SK-N-SH treated with all-trans-retinoic acid at 6 μM for 48 hours (cell line): ENCODE measurements around the gene METTL25.

Experiments
- ATAC-seq: fragments of 200-7000 bp; cut with Tn5 transposase; 3 replicates; pipeline ENCODE4 v1.9.1; 2020; ENCODE audit warnings: mild to moderate bottlenecking, moderate library complexity
- ARNTL ChIP-seq: fragments of 450-650 bp; formaldehyde crosslinking; IDR thresholded peaks from 2 replicates; pipeline ENCODE4 v1.5.0; 2020; ENCODE audit warnings: low read depth, mild to moderate bottlenecking, moderate library complexity, borderline replicate concordance
- BACH2 ChIP-seq: fragments of 250-450 bp; sonication (Bioruptor Pico); IDR thresholded peaks from 2 replicates; pipeline ENCODE4 v1.9.0; 2021; ENCODE audit warnings: mild to moderate bottlenecking, borderline replicate concordance
- CSDC2 ChIP-seq: fragments of 250-450 bp; sonication (Bioruptor Pico); IDR thresholded peaks from 2 replicates; pipeline ENCODE4 v1.5.0; 2020; ENCODE audit warnings: mild to moderate bottlenecking, moderate library complexity
- ESRRG ChIP-seq: fragments of 250-450 bp; sonication (Bioruptor Pico); IDR thresholded peaks from 2 replicates; pipeline ENCODE4 v1.6.1; 2021; ENCODE audit warnings: mild to moderate bottlenecking
- GLIS3 ChIP-seq: fragments of 250-450 bp; sonication (Bioruptor Pico); IDR thresholded peaks from 2 replicates; pipeline ENCODE4 v1.5.0; 2020; ENCODE audit warnings: mild to moderate bottlenecking, moderate library complexity
- ISL1 ChIP-seq: fragments of 250-450 bp; sonication (Bioruptor Pico); IDR thresholded peaks from 2 replicates; pipeline ENCODE4 v2.1.2; 2022; ENCODE audit warnings: mild to moderate bottlenecking, moderate library complexity
- OSR1 ChIP-seq: fragments of 250-450 bp; sonication (Bioruptor Pico); IDR thresholded peaks from 2 replicates; pipeline ENCODE4 v1.8.0; 2022; ENCODE audit warnings: moderate library complexity, mild to moderate bottlenecking, inconsistent platforms
- PPARA ChIP-seq: fragments of 250-450 bp; sonication (Bioruptor Pico); IDR thresholded peaks from 2 replicates; pipeline ENCODE4 v1.5.0; 2020; ENCODE audit warnings: mild to moderate bottlenecking, borderline replicate concordance
- RARB ChIP-seq: fragments of 250-450 bp; sonication (Bioruptor Pico); IDR thresholded peaks from 2 replicates; pipeline ENCODE4 v1.8.0; 2021; ENCODE audit warnings: mild to moderate bottlenecking, moderate library complexity
- SNAI2 ChIP-seq: fragments of 250-450 bp; sonication (Bioruptor Pico); IDR thresholded peaks from 2 replicates; pipeline ENCODE4 v1.5.0; 2020; ENCODE audit warnings: mild to moderate bottlenecking, moderate library complexity
- TCF4 ChIP-seq: fragments of 250-450 bp; sonication (Bioruptor Pico); IDR thresholded peaks from 2 replicates; pipeline ENCODE4 v1.8.0; 2021; ENCODE audit warnings: mild to moderate bottlenecking, moderate library complexity, borderline replicate concordance
- TOX ChIP-seq: fragments of 250-450 bp; sonication (Bioruptor Pico); IDR thresholded peaks from 2 replicates; pipeline ENCODE4 v1.8.0; 2021; ENCODE audit warnings: mild to moderate bottlenecking, moderate library complexity, borderline replicate concordance
- ZC3H10 ChIP-seq: fragments of 250-450 bp; sonication (Bioruptor Pico); IDR thresholded peaks from 2 replicates; pipeline ENCODE4 v1.5.1; 2021; ENCODE audit warnings: mild to moderate bottlenecking, moderate library complexity
- ZNF565 ChIP-seq: fragments of 450-650 bp; formaldehyde crosslinking; conservative IDR thresholded peaks from 2 replicates; pipeline ENCODE4 v1.5.0; 2020; ENCODE audit warnings: low read depth, mild to moderate bottlenecking, moderate library complexity
- ZNF70 ChIP-seq: fragments of 450-650 bp; formaldehyde crosslinking; IDR thresholded peaks from 2 replicates; pipeline ENCODE4 v1.5.0; 2020; ENCODE audit warnings: mild to moderate bottlenecking, moderate library complexity
- ZNF8 ChIP-seq: fragments of 450-650 bp; formaldehyde crosslinking; IDR thresholded peaks from 2 replicates; pipeline ENCODE4 v1.5.0; 2020; ENCODE audit warnings: mild to moderate bottlenecking, moderate library complexity
- TF ChIP-seq, protein P1 (sequence below): fragments of 250-450 bp; sonication (Bioruptor Pico); IDR thresholded peaks from 2 replicates; pipeline ENCODE4 v1.8.0; 2020; ENCODE audit warnings: mild to moderate bottlenecking, moderate library complexity, borderline replicate concordance
- TF ChIP-seq, protein P2 (sequence below): fragments of 250-450 bp; sonication (Bioruptor Pico); IDR thresholded peaks from 2 replicates; pipeline ENCODE4 v1.5.1; 2020; ENCODE audit warnings: low read depth, mild to moderate bottlenecking, moderate library complexity
- TF ChIP-seq, protein P3 (sequence below): fragments of 250-450 bp; sonication (Bioruptor Pico); IDR thresholded peaks from 2 replicates; pipeline ENCODE4 v1.8.0; 2021; ENCODE audit warnings: low read depth, mild to moderate bottlenecking, moderate library complexity, borderline replicate concordance

The METTL25 gene

DNA sequence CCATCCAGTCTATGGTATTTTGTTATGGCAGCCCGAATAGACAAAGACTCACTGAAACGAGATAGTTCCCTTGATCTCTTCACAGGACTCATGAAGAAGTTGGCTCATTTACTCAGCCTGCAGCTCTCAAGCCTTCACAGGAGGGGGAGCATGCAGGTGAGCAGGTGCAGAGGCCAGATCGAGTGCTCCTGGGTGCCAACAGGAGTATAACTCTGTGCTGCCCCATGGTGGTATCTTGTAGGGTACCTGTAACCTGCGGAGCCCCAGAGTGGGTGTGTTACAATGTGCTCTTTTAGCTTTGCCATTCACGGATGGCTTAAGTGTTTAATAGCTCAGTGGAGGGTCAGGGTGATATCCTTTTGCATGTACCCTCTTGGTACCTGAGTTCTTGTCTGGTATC, 159.5 kb downstream of the METTL25 start (continued):
- no peak for TF ChIP-seq RARB (CRISPR knock-in tag)
- no peak for TF ChIP-seq ZNF8
- TF ChIP-seq, all 23 proteins: peak for 0

DNA sequence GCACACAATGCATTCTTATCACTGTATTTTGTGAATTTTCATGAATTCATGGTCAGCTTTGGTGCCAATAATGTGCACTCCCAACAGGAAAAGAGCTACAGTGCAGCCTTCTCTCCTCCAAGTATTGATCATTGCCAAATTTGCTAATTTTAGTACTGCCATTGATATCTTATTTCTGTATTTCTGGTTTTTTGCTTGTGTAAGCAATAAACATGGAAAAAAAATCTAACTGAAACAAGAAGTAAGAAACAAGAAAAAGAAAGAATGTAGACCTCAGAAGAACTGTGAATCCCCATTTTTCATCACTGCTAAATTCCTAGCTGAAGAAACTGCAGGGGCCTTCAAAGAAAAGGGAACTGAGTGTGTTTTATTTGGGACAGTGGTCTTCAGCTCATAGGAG, 161.2 kb downstream of the METTL25 start:
- ATAC-seq = no peak
- TF ChIP-seq ZC3H10 (CRISPR knock-in tag) (no peak), ESRRG (CRISPR knock-in tag) (no peak), ZNF70 (no peak), RARB (CRISPR knock-in tag) (no peak), ARNTL (no peak), ZNF565 (CRISPR knock-in tag) (no peak), GLIS3 (CRISPR knock-in tag) (no peak), TOX (no peak)
- TF ChIP-seq, protein P1, sequence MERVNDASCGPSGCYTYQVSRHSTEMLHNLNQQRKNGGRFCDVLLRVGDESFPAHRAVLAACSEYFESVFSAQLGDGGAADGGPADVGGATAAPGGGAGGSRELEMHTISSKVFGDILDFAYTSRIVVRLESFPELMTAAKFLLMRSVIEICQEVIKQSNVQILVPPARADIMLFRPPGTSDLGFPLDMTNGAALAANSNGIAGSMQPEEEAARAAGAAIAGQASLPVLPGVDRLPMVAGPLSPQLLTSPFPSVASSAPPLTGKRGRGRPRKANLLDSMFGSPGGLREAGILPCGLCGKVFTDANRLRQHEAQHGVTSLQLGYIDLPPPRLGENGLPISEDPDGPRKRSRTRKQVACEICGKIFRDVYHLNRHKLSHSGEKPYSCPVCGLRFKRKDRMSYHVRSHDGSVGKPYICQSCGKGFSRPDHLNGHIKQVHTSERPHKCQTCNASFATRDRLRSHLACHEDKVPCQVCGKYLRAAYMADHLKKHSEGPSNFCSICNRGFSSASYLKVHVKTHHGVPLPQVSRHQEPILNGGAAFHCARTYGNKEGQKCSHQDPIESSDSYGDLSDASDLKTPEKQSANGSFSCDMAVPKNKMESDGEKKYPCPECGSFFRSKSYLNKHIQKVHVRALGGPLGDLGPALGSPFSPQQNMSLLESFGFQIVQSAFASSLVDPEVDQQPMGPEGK = no peak
- TF ChIP-seq, all 23 proteins: peak for 0

DNA sequence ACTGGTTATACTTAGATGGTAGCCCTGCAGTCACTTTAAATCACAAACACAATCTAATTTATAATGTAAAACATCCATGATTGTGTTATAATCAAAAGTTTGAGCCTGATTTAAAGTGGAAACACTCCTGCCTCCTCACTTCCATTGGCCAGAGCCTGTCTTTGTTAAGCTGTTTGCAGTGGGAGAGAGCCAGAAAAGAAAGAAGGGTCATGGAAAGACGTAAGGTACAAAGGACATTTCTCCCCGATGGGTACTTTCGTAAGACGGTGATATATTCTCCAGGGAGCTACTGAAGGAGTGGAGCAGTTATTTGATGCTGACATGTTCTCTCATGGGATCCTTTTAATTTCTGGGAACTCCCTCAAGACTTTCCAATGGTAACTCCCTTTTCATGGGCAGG, 164.0 kb downstream of the METTL25 start:
- ATAC-seq = no peak
- no peak for TF ChIP-seq SNAI2 (CRISPR knock-in tag)
- no peak for TF ChIP-seq CSDC2 (CRISPR knock-in tag)
- TF ChIP-seq, protein P2, sequence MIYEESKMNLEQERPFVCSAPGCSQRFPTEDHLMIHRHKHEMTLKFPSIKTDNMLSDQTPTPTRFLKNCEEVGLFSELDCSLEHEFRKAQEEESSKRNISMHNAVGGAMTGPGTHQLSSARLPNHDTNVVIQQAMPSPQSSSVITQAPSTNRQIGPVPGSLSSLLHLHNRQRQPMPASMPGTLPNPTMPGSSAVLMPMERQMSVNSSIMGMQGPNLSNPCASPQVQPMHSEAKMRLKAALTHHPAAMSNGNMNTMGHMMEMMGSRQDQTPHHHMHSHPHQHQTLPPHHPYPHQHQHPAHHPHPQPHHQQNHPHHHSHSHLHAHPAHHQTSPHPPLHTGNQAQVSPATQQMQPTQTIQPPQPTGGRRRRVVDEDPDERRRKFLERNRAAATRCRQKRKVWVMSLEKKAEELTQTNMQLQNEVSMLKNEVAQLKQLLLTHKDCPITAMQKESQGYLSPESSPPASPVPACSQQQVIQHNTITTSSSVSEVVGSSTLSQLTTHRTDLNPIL = no peak
- no peak for TF ChIP-seq ZC3H10 (CRISPR knock-in tag)
- TF ChIP-seq, protein P1 = no peak
- TF ChIP-seq GLIS3 (CRISPR knock-in tag) = no peak
- no peak for TF ChIP-seq ZNF70
- no peak for TF ChIP-seq TCF4 (CRISPR knock-in tag)
- TF ChIP-seq RARB (CRISPR knock-in tag) = no peak
- TF ChIP-seq PPARA (CRISPR knock-in tag) = no peak
- TF ChIP-seq BACH2 (CRISPR knock-in tag) = no peak
- no peak for TF ChIP-seq ZNF8
- no peak for TF ChIP-seq ZNF565 (CRISPR knock-in tag)
- TF ChIP-seq OSR1 (CRISPR knock-in tag) = no peak
- TF ChIP-seq ESRRG (CRISPR knock-in tag) = no peak
- TF ChIP-seq, protein P3, sequence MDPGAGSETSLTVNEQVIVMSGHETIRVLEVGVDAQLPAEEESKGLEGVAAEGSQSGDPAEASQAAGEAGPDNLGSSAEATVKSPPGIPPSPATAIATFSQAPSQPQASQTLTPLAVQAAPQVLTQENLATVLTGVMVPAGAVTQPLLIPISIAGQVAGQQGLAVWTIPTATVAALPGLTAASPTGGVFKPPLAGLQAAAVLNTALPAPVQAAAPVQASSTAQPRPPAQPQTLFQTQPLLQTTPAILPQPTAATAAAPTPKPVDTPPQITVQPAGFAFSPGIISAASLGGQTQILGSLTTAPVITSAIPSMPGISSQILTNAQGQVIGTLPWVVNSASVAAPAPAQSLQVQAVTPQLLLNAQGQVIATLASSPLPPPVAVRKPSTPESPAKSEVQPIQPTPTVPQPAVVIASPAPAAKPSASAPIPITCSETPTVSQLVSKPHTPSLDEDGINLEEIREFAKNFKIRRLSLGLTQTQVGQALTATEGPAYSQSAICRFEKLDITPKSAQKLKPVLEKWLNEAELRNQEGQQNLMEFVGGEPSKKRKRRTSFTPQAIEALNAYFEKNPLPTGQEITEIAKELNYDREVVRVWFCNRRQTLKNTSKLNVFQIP = no peak
- no peak for TF ChIP-seq TOX
- no peak for TF ChIP-seq ISL1 (CRISPR knock-in tag)

DNA sequence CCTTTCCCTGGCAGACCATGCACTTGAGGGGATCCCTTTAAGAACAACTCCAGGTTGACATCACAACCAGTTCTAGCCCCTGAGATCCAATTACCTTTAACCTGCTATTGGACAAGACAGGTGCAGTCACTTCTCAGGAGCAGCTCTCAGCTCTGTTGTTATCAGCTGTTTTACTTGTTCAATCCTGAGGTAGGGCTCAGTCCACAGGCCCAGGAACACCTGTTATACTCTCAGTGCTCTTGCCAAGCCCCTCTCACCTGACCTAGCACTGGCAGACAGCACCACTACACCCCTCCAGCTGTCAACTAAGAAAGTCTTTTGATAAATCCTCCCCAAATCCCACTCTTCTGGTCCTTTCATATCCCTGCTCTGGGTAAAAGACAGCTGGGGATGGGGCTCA, 164.4 kb downstream of the METTL25 start:
- TF ChIP-seq ISL1 (CRISPR knock-in tag) = no peak
- TF ChIP-seq TCF4 (CRISPR knock-in tag) = no peak
- TF ChIP-seq TOX = no peak
- TF ChIP-seq CSDC2 (CRISPR knock-in tag) = no peak
- TF ChIP-seq ZNF565 (CRISPR knock-in tag) = no peak
- TF ChIP-seq, protein P3 = no peak
- TF ChIP-seq ZC3H10 (CRISPR knock-in tag) = no peak
- TF ChIP-seq BACH2 (CRISPR knock-in tag) = no peak
- no peak for TF ChIP-seq GLIS3 (CRISPR knock-in tag)
- no peak for TF ChIP-seq ZNF8
- TF ChIP-seq, protein P2 = no peak
- TF ChIP-seq OSR1 (CRISPR knock-in tag) = no peak
- no peak for TF ChIP-seq ZNF70
- TF ChIP-seq, all 23 proteins: peak for 0
- ATAC-seq = no peak
